ENCODE data around the gene EXOC3L4.

- TF ChIP-seq EZH2phosphoT487 (IDR thresholded peaks at IDR 0.05; ENCODE audit: insufficient read depth, low read depth) (no peak), EZH2 (IDR thresholded peaks at IDR 0.05; ENCODE audit: insufficient read depth, poor library complexity, severe bottlenecking) (no peak)
Observed at GRCh38 chr14:103081951-103082350, 12.6 kb upstream of the EXOC3L4 start.

Measured in GM23248 (cell line).